ENCODE measurements around the gene MBP.
A peak's percentile ranks its signal among the peaks of the same experiment; 100 is the strongest.

Gene MBP

DNA sequence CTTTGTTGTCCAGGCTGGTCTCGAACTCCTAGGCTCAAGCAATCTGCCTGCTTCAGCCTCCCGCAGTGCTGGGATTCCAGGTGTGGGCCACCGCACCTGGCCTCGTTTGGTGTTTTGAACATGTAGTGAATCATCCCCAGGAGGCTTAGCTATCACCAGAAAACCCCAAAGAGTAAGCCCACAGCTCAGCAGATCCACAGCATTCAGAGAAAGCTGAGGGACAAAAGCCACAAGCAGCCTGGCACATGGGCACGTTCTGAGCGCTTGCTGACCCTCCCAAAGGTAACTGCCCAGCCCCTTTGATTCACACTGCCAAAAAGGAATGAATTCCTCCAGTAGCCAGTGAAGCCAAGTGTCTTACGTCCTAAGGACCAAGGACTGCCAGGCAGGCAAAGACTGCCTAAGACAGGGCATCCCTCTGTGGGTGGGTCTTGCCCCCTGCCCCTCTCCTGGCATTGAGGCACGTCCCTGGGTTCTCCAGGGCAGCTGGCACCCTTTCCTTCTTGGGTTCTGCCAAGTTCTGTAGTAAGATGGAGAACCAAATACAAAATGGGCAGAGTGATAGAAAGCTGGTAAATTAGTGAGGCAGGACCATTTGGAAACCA is 31.7 kb downstream of the MBP start:
- no peak for DNase-seq (ENCODE audit: low spot score)

DNA sequence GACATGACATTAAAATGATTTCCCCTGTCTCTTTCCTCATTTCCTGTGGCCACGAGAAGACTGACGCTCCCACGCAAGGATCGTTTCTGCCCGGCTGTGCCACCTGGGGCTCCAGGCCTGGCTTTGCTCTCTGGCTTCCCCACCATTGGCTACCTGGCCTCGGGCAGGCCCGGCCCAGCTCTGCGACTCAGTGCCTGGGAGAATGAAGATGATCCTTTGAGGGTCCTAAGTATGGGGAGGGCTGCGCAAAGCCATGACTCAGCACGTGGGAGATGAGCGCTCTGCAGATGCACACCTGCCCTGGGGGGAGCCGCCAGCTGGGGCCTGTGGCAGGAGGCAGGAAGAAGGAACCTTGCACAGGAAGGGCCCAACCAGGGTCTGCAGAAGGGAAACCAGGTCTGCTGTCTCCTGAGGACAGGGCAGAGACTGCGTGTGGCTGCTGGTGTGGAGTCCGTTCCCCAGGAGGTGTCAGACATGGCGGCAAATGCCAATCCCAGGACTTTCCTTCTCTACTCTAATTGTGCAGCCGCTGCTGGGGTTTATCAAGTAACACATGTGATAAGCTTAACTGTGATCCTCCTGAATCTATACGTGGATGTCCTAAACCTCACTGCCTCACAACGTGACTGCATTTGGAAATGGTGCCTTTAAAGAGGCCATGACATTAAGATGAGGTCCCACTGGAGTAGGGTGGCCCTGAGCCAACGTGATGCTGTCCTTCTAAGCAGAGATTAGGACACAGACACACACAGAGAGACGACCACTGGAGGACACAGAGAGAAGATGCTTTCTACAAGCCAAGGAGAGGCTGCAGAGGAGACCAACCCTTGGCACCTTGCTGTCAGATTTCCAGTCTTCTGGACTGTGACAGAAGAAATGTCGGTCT is 32.9 kb downstream of the MBP start:
- peak; percentile 56 for DNase-seq (ENCODE audit: low spot score)

DNA sequence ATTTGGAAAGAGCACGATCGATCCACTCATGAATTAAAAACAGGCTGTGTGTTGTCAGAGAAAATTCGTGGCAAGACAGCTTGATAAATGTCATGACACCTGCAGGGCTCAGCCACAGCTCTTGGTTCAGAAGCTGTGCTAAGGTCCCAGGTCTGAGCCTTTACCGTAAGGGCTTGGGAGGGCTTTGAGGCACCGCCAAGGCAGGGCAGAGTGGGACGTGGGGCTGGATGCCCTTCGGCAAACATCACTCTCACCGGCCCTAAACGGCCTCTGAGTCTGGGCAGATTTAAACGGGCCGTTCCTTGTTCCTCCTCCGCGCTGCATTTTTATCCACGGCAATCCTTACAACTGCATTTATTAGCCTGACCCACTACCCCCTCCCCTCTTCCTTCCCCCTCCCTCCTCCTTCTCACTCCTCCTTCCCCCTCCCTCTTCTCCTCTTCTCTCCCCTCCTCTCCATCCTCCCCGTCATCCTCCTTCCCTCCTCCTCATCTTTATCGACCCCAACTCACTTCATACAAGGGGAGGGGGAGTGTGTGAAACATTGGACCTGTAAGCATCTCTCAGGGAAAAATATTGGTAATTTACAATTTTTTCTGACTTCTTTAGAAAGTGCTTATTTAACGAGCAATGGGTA is 33.9 kb downstream of the MBP start:
- DNase-seq (ENCODE audit: low spot score) = peak; percentile 53

DNA sequence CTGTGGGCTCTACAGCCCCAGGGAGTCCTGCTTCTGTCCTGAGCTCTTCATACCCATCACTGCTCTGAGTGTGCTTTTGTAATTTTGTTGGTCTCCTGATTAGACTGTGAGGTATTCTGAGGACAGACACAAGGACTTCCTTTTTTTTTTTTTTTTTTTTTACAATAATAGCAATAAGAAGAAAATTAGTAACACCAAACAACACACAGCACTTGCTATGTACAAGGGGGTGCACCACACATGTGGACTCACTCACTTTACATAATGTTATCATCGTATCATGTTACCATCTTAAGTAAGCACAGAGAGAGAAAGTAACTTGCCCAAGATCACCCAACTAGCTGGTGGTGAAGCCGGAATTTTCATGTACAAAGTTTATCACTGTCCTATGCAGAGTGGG is 34.6 kb downstream of the MBP start:
- DNase-seq (ENCODE audit: low spot score) = no peak

DNA sequence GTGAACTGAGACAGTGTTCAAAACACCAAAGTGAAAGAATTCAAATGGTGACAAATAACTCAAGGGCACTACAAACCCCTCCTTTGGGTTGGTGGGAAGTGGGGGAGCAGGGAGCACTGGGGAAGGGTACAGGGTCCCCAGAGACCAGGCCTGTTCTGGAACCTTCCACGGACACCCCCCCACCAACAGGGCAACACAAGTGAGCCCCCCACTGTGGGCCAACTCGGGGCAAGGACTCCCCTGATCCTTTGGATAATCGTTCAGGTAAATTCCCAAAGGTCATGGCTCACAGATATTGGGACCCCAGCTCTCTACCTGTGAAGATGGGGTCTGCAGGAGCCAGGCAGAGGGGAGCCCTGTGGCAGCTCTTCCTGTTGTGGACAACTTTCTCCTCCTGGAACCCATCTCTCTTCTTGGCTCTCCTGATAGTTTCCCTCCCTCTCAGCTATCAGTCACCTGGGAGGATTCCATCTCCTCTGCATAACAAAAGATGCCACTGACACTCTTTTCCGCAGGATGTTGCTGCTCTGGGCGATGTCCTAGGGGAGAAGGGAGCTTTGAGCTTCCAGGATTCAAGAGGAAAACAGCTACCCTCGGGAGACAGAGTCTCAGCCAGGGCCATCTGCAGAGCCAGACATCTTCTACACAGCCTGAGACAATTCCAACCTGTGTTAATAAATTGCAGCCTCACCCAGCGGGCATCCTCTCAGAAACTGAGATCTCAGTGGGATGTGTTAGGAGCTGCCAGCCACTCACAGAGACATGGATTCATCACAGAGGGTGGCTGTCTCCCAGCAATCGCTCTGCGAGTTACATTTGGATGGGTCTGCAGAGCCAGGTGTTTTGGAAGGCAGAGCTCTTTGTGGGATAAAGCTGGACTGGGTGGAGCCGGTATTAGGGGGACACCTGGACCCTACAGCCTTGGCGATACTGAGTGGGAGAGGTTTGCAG is 35.4 kb downstream of the MBP start:
- DNase-seq (ENCODE audit: low spot score) = no peak

DNA sequence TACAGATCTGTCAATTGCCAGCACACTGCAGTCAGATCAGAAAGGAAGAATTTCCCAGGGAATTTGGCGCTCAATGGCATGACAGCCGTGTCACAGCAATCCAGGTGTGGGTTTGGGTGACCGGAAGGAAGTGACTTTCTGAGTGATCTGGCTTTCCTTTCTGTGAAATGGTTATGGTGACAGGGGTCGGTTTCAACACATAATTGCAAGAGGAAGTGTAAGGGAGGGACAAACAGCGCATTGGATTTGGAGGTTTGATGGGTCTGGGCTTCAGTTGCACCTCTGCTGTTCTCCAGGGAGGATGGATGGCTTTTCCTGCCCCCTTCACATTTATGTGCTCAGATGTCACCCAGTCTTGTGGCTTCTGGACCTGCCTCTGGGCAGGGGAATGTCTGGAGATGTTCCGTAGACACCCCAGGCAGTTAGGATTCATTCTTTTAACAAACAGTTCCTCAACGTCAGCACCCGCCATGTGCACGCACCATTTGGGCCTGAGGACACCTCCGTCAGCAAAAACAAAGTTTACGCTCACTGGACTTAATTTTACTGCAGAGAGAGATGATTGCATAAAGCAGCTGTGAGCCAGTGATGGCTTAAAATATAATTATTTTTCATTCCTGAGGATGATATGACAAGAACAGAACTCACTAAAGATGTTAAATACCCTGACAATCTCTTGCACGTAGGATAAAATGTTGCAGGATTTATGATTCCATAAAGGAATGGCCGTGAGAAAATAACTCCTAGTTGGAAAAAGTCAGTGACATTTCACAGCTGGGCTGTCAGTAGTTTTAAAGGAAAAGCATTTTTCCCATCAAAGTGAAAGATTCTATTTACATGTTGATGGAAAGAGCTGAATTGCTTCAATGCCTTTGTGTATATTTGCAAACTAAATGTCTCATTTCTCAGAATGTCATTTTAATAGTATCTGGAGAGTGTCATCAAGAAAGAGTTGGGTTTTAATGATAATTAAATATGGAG is 36.9 kb downstream of the MBP start:
- no peak for DNase-seq (ENCODE audit: low spot score)

DNA sequence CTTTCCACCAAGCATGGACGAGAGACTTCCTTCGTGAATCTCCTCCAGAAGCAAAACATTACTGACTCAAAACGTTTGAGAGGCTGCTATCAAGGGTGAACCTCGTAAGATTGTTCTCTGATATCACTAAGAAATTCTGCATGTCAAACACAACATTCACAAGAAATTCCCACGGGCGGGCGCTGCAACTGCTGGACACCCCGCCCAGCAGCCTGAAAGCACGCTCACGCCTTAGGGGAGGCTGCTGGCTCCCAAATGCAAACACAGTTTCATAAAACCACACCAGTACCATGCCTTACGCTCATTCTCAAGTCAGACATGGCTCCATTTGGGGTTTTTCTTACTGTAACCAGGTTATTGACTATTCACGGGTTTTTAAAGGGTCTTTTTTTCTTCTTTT is 39.0 kb downstream of the MBP start:
- DNase-seq (ENCODE audit: low spot score) = no peak

DNA sequence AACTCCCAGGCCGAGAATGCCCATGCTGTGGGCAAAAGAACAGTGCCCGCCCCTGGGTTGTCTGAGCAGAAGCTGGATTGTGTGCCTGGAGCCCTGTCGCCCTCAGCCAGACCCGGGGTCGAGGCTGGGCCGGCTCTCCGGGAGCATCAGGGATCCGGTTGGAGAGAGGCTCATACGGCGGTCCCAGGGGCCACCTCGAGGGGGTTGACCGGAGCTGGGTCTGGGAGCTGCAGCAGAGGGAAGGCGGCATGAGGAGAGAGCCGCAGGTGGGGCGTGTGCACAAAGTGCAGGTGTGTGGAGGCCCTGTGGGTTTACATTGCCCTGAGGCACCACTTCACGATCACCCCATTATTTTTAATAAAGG is 39.5 kb downstream of the MBP start:
- DNase-seq (ENCODE audit: low spot score) = no peak

DNA sequence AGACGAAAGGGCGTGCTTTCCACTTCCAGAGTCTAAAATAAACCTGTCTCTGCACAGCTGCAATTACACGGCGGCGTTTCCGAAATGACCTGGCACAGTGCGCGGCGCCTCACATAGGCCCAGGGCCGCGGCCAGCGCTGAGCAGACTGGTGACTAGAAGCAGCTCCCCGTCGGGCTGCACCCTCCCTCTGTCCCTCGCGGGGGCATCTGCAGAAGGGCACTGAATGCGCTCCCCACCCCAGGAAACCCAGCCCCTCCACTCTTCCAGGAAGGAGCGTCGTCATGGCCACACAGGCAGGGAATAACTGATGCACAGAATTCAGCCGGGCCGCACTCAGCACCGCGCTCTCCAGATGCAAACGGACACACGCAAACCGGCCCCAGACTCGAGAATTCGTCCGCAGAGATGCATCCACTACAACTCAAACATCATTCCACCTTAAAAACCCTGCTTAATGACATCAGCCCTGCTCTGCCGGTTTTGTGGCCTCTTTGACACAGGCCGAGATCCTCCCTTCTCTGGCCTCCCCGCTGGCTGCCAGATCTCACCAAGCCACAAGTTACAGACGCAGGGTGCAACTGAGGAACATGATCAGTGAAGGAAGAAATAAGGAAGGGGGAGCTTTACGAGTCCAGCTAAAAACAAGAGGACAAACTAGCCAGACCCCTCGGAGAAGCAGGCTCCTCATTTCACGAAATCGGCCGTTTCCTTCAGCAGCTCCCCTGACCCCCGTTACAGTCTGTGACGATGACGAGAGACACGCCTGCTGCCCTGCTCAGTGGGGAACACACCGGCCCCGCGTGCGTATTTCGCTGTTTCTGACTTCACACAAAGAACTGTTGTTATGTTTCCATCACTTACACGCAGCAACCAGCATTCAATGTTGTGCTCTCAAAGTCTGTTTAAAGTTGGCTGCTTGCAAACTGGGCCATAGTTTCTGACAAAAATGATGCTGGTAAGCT is 40.2 kb downstream of the MBP start:
- DNase-seq (ENCODE audit: low spot score) = peak; percentile 67

DNA sequence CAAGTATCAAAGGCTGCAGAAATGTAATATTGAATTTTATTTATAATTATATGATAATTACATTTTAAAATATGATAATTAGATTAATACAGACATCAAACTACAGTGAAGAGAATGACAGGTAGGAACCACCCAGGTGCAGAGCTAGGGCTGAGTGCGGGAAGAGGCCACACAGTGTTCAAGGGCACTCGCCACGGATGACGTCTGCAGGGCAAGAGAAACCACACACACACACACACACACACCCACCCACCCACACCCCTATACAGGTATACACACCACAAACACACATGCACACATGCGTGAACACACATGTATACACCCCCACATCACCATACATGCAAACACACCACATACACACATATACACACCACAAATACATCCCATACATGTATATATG is 41.2 kb downstream of the MBP start:
- DNase-seq (ENCODE audit: low spot score) = no peak

DNA sequence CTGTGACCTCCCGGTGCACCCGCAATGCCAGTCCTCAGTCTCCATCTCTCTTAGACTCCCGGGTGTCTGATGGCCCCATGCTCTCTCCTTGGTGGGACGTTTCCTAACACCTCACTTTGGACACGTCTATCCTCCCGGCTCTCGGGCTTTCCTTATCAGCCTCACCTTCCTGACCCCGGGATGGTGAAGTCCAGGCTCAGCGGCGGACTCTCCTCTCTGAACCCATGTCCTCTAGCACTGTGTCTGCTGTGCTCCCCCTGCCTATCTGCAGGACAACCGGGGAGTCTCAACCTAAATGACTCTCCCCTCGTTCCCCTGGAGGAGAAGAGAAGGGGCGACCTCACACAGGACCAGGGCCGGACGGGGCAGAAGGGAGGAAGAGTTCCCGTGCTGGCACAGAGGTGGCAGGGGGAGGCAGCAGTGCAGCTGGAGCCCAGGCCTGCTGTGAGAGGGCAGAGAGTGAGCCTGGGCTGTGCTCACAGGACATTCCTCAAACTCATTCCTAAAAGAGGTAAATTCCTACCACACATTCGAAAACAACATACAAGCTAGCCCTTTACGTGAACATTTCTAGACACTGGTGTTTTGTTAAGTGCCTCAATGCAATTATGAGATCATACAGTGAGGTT is 41.9 kb downstream of the MBP start:
- DNase-seq (ENCODE audit: low spot score) = peak; percentile 60

DNA sequence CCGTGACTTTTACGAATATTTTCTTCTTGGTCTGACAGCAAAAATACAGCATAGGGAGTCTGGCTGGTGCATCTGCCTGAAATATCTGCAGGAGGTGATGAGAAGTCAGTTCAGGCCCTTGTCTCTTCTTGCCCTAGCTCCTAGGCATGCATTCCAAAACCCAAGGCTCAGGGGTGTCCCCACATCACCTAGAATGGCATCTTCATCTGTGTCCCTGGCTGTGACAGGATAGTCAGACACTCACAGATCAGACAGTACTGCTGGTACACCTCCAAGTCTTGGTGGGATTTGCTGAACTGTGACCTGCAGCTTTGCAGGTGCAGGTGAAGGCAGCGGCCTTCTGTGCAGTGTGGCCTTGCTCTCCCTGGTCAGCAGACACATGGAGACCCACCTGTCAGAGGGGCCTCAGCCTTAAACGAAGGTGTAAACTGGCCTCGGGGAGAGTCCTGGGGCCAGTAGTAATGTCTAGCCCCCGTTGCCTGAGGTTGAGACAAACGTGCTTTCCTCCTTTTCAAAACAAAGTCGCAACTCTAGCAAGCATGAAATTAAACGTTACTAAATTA is 42.8 kb downstream of the MBP start:
- DNase-seq (ENCODE audit: low spot score) = no peak

DNA sequence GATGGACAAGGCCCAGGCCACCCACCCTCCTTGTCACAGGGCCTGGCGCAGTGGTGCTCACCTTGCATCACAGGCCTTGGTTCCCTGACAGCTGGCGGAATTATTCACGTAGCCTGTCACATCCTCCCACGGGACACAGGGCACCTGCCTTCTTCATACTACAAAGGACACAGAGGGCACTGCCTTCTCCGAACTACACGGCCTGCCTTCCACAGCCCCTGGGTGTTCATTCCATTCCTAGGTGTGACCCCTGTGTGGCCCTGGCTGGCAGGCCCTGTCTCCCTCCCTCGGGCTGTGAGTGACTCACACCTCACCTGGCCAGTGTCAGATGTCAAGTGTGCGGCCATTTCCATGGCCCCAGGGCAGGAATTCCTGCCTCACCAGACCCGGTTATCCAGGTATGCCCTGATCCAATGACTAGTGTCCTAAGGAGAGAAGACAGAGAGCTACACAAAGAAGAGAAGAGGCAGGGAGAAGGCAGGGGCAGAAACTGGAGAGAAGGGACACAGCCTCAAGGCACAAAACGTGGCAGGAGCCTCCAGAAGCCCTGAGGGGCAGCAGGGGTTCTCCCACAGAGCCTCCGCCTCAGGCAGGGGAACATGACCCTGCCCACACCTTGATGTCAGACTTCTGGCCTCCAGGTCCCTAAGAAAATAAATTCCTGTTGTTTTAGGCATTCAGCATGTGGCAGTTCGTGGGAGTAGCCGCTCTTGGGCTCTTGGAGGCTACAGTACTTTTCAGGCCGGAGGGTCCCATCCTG is 43.4 kb downstream of the MBP start:
- peak; percentile 60 for DNase-seq (ENCODE audit: low spot score)

DNA sequence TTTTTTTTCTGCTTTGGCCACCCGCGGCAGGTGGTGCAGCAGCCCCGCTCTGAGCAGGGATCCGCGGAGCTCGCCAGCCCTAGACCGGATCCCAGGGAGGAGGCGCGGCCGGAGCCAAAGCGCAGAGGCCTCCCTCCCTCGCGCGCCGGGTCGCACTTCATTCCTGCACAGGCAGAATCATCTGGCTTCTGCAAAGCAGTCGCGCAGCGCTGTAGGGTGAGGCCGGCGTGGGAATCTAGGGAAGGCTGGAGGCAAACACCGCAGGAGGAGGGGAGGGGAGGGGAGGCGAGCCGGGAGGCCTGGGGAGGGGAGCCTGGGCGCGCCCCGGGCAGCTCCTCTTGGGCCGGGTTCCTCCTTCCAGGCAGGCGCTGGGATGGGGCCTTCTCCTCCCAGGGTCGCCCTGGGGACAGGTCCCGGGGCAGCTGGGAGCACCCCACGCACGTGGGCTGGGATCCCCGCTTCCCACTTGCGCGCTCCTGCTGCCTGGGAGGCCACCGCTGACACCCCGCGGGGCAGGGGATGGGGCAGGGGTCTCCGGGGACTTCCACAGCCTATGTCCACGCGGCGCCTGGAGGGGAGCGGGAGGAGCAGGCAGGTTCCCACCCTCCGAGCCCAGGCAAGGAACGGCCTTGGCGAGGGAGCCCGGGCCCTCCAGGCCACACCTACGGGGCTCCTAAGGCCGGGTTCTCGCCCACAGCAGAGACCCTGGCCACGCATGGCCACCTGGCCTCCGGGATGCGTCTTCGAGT is 45.0 kb downstream of the MBP start:
- DNase-seq (ENCODE audit: low spot score) = peak; percentile 77

DNA sequence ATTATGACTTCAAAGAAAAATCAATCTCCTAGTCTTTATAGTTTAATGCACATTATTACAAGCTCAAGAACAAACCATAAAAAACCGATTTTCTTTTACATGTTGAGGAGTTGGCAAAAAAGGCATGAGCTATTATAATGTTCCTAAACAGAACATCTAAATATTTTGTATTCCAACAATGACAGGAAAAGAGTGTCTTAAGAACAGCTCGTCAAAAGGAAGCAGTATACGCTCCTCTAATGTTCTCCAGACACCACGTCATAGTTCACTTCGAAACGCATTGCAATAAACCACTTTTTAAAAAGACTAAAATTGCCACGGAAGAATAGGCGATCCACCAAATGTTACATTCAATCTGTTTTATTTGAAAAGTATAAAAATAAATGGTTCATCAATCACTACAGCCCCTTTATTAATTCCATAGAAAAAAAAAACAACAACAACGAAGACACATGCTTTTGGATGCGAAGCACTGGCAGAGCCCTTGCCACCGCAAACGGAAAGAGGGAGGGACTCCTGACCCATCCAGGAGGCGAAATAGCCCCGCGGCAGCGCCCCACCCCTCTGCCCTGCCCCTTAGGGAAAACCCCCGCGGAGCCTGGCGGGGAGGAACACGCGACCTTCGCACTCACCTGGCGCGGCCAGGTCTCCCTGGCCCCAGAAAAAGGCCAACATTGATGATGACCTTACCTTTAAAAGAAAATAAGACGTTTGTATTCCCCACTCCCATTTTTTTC is 45.8 kb downstream of the MBP start:
- no peak for DNase-seq (ENCODE audit: low spot score)

DNA sequence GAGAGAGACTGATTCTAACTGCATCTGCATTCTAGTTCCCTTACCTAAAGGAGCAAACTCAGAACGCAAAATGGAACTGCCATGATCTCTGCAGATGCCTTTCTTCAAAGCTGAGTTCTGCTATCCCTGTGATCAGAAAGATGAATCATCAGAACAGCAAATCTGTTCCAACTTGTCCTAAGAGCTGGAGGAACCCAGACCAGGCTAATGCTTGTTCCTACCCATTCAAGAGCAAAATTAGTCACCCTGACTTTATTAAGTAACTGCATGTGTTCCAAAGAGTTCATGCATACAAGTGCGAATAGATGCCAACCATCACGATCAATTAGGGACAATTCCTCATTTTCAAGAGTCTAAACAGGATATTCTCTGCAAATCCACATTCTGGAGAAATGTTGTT is 46.5 kb downstream of the MBP start:
- no peak for DNase-seq (ENCODE audit: low spot score)

DNA sequence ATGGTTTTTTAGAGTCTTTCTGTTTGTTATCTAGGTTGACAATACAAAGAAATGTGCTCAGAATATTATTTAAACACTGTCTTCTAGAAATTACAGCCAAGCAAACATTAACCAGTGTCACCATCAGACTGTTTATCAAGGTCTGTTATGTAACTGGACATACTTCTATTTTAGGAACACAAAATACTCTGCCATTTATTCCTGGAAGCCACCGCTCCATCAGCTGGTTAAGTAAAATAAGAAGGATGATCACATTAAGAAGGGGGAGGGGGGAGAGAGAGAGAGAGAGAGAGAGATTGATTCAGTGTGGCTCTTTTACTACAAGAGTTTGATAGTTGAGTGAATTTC is 47.9 kb downstream of the MBP start:
- DNase-seq (ENCODE audit: low spot score) = no peak
